PFSK-1 (cell line): ENCODE results near the gene NABP2.
A peak's percentile ranks its signal among the peaks of the same experiment; 100 is the strongest.

ENCODE experiments used
- FOXP2 ChIP-seq: optimal IDR thresholded peaks from 2 replicates; pipeline ENCODE3; 2011; ENCODE audit warnings: borderline replicate concordance, control low read depth, inconsistent platforms; ENCODE audit not compliant: insufficient read depth; ENCODE audit errors: extremely low read length, extremely low read depth
- POLR2AphosphoS5 ChIP-seq: IDR thresholded peaks from 2 replicates; pipeline ENCODE4 v1.6.1; 2012; ENCODE audit warnings: low read depth, mild to moderate bottlenecking, control low read depth, low read length, moderate library complexity
- REST ChIP-seq, 2 experiments: IDR thresholded peaks; 2 replicates each; pipeline versions ENCODE4 v1.6.1 to v1.8.0; 2011 to 2012; ENCODE audit warnings: low read depth in 2 of 2, low read length in 2 of 2, control low read depth in 1 of 2, inconsistent platforms in 1 of 2, mild to moderate bottlenecking in 1 of 2, moderate library complexity in 1 of 2; ENCODE audit not compliant: insufficient read depth in 1 of 2
- SIN3A ChIP-seq: IDR thresholded peaks from 2 replicates; pipeline ENCODE4 v1.6.1; 2012; ENCODE audit warnings: mild to moderate bottlenecking, low read length, moderate library complexity, borderline replicate concordance; ENCODE audit not compliant: insufficient read depth
- TAF1 ChIP-seq: IDR thresholded peaks from 2 replicates; pipeline ENCODE4 v1.6.1; 2012; ENCODE audit warnings: low read length, control low read depth, borderline replicate concordance; ENCODE audit not compliant: insufficient read depth

NABP2 gene

DNA sequence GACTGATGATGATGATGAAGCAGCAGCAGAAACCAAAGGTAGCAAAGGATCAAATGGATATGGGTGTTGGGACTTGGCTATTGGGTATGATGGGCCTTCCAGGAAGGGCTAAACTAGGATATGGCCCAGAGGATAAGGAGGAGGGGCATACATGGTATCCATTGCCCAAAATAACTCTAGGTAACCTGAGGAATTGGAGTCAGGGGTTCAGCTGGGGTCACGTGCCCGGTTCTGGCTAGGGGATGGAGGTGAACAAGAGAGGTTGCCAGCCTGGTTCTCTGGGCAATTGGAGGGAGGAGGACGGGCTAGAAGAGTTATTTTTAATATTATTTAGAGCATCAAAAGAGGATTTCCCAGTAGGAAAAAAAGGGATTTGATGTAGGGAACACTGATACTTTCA lies 36.8 kb downstream of the NABP2 start:
- no peak for TF ChIP-seq SIN3A
- TF ChIP-seq TAF1 = no peak
- no peak for TF ChIP-seq REST (IDR thresholded peaks at IDR 0.05; ENCODE audit: insufficient read depth in 1 of 2, low read depth in 2 of 2, low read length in 2 of 2)
- no peak for TF ChIP-seq POLR2AphosphoS5
- no peak for TF ChIP-seq FOXP2

DNA sequence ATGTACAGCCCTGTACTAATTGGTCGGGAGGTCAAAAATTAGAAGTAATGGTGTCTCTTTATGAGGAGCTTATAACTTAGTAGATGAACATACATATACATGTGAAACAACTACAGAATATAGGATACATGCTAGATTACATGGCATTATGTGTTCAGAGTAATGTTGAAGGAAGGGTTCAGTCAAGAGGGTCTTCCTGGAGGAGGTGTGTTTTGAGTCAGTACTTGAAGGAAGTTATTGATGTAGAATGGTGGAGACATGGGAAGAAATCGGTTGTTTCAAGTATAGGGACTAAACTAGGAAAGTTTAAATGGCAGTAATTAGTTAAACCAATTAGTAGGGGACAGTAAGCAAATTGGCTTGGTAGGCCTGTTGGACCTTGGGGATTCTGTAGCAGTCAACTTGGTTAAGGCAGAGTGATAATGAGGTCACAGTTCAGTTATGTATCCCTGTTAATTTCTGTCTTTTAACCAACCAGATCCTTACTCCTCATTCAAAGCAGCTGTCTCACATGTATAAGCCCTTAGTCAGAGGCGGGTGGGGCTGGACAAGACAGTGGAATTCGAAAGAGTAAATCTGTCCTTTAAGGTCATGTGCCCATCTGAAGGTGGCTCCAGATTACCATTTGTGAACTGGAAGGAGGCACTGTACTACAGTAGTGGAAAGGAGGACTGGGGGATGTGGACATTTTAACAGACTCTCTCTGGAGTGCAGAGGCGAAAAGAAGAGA lies 37.5 kb downstream of the NABP2 start:
- TF ChIP-seq FOXP2 (no peak), REST (IDR thresholded peaks at IDR 0.05; ENCODE audit: insufficient read depth in 1 of 2, low read depth in 2 of 2, low read length in 2 of 2) (no peak), POLR2AphosphoS5 (no peak), TAF1 (no peak), SIN3A (no peak)

GRCh38 chr12:56266693-56267442 lies 42.7 kb downstream of the NABP2 start, which contains the start of gene COQ10A:
TSS of gene COQ10A (plus strand) at chr12:56266942. CDS start at chr12:56267119, 177 bp downstream.
- peak; percentile 47; the same call in 1 of the 2 replicates for TF ChIP-seq TAF1
- peak; percentile 88 for TF ChIP-seq POLR2AphosphoS5
- TF ChIP-seq REST (IDR thresholded peaks at IDR 0.05; ENCODE audit: insufficient read depth in 1 of 2, low read depth in 2 of 2, low read length in 2 of 2) = no peak

DNA sequence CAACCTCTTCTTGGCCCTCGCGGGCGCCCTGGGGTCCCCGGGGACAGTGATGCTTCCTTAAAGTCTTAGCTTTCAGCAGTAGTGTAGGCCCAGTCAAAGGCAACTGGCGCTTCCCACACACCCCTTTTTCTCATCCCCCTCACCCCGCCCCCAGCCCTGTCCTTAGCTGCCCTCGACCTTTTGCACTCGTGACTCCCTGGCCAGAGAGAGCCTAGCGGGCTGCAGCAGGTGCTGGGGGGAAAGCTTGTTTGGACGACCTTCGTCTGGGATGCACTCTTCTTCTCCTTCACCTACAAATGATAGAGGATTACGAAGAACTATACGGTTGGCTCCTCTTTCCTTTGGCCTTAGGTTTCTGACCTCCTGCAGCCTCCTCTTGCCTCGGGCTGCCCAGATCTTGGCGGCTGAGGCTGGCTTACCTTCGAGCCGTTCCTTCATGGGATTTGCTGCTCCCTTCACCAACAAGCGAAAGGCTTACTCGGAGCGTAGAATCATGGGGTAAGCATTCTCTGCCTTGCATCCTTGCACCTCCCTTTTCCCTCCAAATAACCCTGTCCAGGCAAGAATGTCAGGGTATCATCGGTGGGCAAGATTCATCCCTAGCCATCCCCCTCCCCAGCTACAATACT lies 43.4 kb downstream of the NABP2 start:
- no peak for TF ChIP-seq FOXP2
- no peak for TF ChIP-seq TAF1
- no peak for TF ChIP-seq POLR2AphosphoS5
- no peak for TF ChIP-seq SIN3A
- no peak for TF ChIP-seq REST (IDR thresholded peaks at IDR 0.05; ENCODE audit: insufficient read depth in 1 of 2, low read depth in 2 of 2, low read length in 2 of 2)
